Activated B cell treated with CpG ODN at 0.5 μM for 24 hours (primary cell): ENCODE measurements around the gene VPREB3. TPM values are rescaled to one million over a fixed set of nuclear protein-coding genes. Genes with fewer than 3 reads are reported as not detected.
A peak's percentile ranks its signal among the peaks of the same experiment; 100 is the strongest.

ENCODE experiments used
- ATAC-seq: fragments of 200-7000 bp; cut with Tn5 transposase; one replicate; pipeline ENCODE4 v1.10.0; 2021; ENCODE audit warnings: low read depth, mild to moderate bottlenecking, moderate library complexity
- CTCF ChIA-PET: fragments of 350-600 bp; sonication (Branson Sonifier 250); formaldehyde crosslinking; loops from one replicate; lab custom pipeline; 2021; ENCODE audit warnings: antibody characterized with exemption; lab: Charles Lee
- POLR2A ChIA-PET: fragments of 350-600 bp; sonication (Branson Sonifier 250); formaldehyde crosslinking; loops from one replicate; lab custom pipeline; 2021; ENCODE audit warnings: antibody characterized with exemption; lab: Charles Lee
- DNase-seq: peaks from one replicate; pipeline ENCODE4 v3.0.0; 2022
- H3K27ac Mint-ChIP-seq: one replicate; pipeline ENCODE4 v1.8.0; 2020; ENCODE audit warnings: mixed read lengths
- H3K27me3 Mint-ChIP-seq: one replicate; pipeline ENCODE4 v1.8.0; 2021; ENCODE audit warnings: mixed read lengths
- H3K36me3 Mint-ChIP-seq: one replicate; pipeline ENCODE4 v1.8.0; 2021; ENCODE audit warnings: low read depth, mixed read lengths
- H3K4me1 Mint-ChIP-seq: one replicate; pipeline ENCODE4 v1.8.0; 2021; ENCODE audit warnings: mixed read lengths
- H3K4me3 Mint-ChIP-seq: one replicate; pipeline ENCODE4 v1.8.0; 2020; ENCODE audit warnings: mild to moderate bottlenecking, mixed read lengths
- H3K9me3 Mint-ChIP-seq: one replicate; pipeline ENCODE4 v1.8.0; 2020; ENCODE audit warnings: mixed read lengths
- CTCF ChIP-seq: fragments of 200-600 bp; IDR thresholded peaks from one replicate; pipeline ENCODE4 v1.8.0; 2022; ENCODE audit warnings: antibody characterized with exemption, mild to moderate bottlenecking
- intact Hi-C: fragments of 100-400 bp; cut with micrococcal nuclease; formaldehyde crosslinking; loops from one replicate; pipeline ENCODE4 v1.15.1; 2024
- total RNA-seq: library from RNA; stranded (reverse); gene quantifications from 2 replicates; pipeline ENCODE4 v1.2.3, GENCODE V29; 2022

VPREB3 gene
- total RNA-seq, 1 donor from 2014 or later: 15.9 TPM

GRCh38 chr22:23772649-23773473 lies 18.6 kb upstream of the VPREB3 start, which contains the start of gene MMP11:
TSS of gene MMP11 (plus strand) at chr22:23772849. CDS start at chr22:23772871, 22 bp downstream.
- Mint-ChIP-seq H3K27ac (peak within 1 kb of the TSS; percentile 63), H3K4me3 (peak within 1 kb of the TSS; percentile 84), H3K27me3 (no peaks in the 10 kb centered on the region), H3K36me3 (peaks cover 1% of the 10 kb centered on the region), H3K4me1 (peaks cover 49% of the 10 kb centered on the region), H3K9me3 (no peaks in the 10 kb centered on the region)
- intact Hi-C loops: loop anchor here (1.0 to 5.0 kb wide), 3 partner anchors 13 to 184 kb away; partner anchors contain the start of gene SMARCB1
- ATAC-seq: peak; percentile 55
- no peak for TF ChIP-seq CTCF
- POLR2A ChIA-PET: interaction anchor here (0.6 to 11.8 kb wide), 13 partner anchors 9 to 85 kb away, joined by 3 to 229 read pairs (median 4); partner anchors contain the start of genes DERL3, SLC2A11, SMARCB1 and VPREB3
- peak; percentile 60 for DNase-seq
- CTCF ChIA-PET: interaction anchor here (1.6 to 2.5 kb wide), 4 partner anchors 15 to 85 kb away, joined by 4 to 33 read pairs (median 6); partner anchors contain the start of gene SLC2A11

- H3K4me1 Mint-ChIP-seq: peaks cover 49% of the 10 kb centered on the region
- H3K36me3 Mint-ChIP-seq: peaks cover 1% of the 10 kb centered on the region
- intact Hi-C loops: loop anchor here (2.0 to 5.0 kb wide), 2 partner anchors 29 to 185 kb away; no protein-coding TSS in a partner anchor
- H3K4me3 Mint-ChIP-seq: peak overlapping the region; percentile 67
- POLR2A ChIA-PET: interaction anchor here (0.6 to 11.8 kb wide), 12 partner anchors 9 to 85 kb away, joined by 3 to 229 read pairs (median 4); partner anchors contain the start of genes DERL3, SLC2A11, SMARCB1 and VPREB3
- no peaks in the 10 kb centered on the region for H3K27me3 Mint-ChIP-seq
- H3K27ac Mint-ChIP-seq: no peak overlapping the region
- CTCF ChIA-PET: interaction anchor here (1.6 to 2.5 kb wide), 5 partner anchors 15 to 86 kb away, joined by 4 to 33 read pairs (median 5); partner anchors contain the start of gene SLC2A11
- TF ChIP-seq CTCF: no peak
- no peak for DNase-seq
- no peaks in the 10 kb centered on the region for H3K9me3 Mint-ChIP-seq
- ATAC-seq: no peak
Measured at GRCh38 chr22:23772315-23772648, 18.1 kb upstream of the VPREB3 start.

GRCh38 chr22:23769321-23769965 lies 15.2 kb upstream of the VPREB3 start:
- CTCF ChIA-PET: interaction anchor here (0.7 to 4.0 kb wide), 3 partner anchors 57 to 80 kb away, joined by 4 to 31 read pairs (median 7); no protein-coding TSS in a partner anchor
- H3K4me3 Mint-ChIP-seq: peak overlapping the region; percentile 57
- POLR2A ChIA-PET: interaction anchor here (0.7 to 11.8 kb wide), 7 partner anchors 16 to 88 kb away, joined by 4 to 229 read pairs (median 5); partner anchors contain the start of genes SLC2A11, VPREB3 and ZNF70
- no peak for TF ChIP-seq CTCF
- intact Hi-C loops: loop anchor here (5.0 to 10.0 kb wide), 3 partner anchors 52 to 227 kb away; no protein-coding TSS in a partner anchor
- ATAC-seq: no peak
- no peak for DNase-seq
- H3K4me1 Mint-ChIP-seq: peaks cover 67% of the 10 kb centered on the region
- H3K36me3 Mint-ChIP-seq: peaks cover 11% of the 10 kb centered on the region
- H3K27ac Mint-ChIP-seq: peak overlapping the region; percentile 30
- no peaks in the 10 kb centered on the region for H3K9me3 Mint-ChIP-seq
- no peaks in the 10 kb centered on the region for H3K27me3 Mint-ChIP-seq

- H3K4me1 Mint-ChIP-seq: peaks cover 74% of the 10 kb centered on the region
- H3K27me3 Mint-ChIP-seq: no peaks in the 10 kb centered on the region
- peaks cover 14% of the 10 kb centered on the region for H3K36me3 Mint-ChIP-seq
- H3K4me3 Mint-ChIP-seq: peak within 1 kb of the TSS; percentile 86
- ChIA-PET CTCF (interaction anchor here (0.7 to 4.0 kb wide), 3 partner anchors 82 to 177 kb away, joined by 4 to 31 read pairs (median 4); partner anchors contain the start of gene SLC2A11), POLR2A (interaction anchor here (0.8 to 11.8 kb wide), 11 partner anchors 15 to 126 kb away, joined by 3 to 229 read pairs (median 4); partner anchors contain the start of genes DERL3, MIF, SLC2A11 and VPREB3)
- H3K27ac Mint-ChIP-seq: peak within 1 kb of the TSS; percentile 73
- no peaks in the 10 kb centered on the region for H3K9me3 Mint-ChIP-seq
- intact Hi-C loops: loop anchor here (1.0 to 10.0 kb wide), 6 partner anchors 16 to 226 kb away; partner anchors contain the start of gene MIF
- ATAC-seq (peak; percentile 66), DNase-seq (peak; percentile 81)
- TF ChIP-seq CTCF: no peak
Measured at GRCh38 chr22:23767673-23768548, 13.7 kb upstream of the VPREB3 start, which contains the start of gene CHCHD10. TSS of gene CHCHD10 (minus strand) at chr22:23767972. CDS start at chr22:23767874, 98 bp downstream.
